GM19324 (cell line): ENCODE measurements around the gene ANKIB1.
"Not testable (repeated sequence)": the region's sequence is repeated elsewhere in the genome, so short reads cannot be mapped to it uniquely, and the experiment has no call there.

Source experiments
- ATAC-seq: cut with Tn5 transposase; IDR thresholded peaks from one replicate; pipeline ENCODE4 v1.9.1; 2021; ENCODE audit warnings: mild to moderate bottlenecking, moderate library complexity; ENCODE audit not compliant: unreplicated experiment, low FRiP score

Gene ANKIB1

DNA sequence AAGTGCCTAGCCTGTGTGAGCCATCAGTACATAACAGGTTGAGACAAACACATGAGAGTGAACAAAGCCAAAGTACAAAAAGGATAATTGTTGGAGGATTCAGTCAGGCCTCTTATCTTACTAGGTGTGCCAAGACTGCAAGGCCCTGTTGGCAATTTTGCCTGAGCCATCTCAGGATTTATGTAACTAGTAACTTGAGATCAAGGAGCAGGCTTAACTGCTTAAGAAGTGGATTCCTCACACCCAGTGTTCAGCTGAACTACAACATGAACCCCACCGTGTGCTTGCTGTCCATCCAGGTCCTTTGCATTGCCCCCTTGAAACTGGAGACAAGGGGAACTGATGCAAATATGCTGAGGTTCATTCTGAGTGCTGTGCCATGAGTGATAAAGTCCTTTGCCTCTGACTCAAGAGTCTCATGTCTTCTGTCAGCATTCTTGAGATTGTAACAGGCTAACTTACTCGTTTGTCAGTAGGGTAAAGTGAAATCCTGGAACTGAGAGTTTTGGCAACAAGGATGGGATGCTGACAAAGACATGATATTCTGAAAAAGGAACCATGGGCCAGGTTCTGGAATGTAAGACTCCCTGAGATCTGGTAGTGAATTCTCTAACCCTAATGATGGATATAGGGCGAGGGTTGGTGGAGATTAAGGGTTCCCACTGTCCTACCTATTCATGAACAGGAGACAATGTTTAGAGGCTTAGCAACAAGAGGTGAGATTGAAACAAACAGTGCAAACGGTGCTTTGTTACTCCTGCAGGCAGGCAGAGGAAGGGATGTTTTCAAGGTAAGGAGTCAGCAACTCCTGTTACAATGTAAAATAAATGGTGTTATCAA is 157.4 kb downstream of the ANKIB1 start:
- ATAC-seq = no peak

GRCh38 chr7:92403760-92404074 is 157.9 kb downstream of the ANKIB1 start:
- no peak for ATAC-seq

DNA sequence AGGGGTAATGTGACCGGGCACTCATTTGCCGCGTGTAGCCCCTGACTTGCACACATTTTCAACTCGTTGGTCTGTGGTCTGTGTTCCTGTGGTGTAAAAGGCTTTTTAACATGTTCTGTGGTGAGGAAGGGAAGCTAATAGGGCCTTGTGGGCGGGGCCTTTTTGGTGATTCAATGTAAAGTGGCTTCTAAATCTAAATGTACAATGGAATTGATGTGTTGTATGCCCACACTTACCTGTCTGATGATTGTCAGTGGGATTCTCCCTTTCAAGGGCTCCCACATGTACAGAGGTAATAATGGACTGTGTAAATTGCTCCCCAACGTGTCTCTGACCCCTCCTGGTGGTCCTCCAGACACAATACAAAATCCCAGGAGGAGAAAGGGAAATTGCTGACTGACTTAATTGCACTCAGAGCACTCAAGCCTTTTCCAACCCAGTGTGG is 158.4 kb downstream of the ANKIB1 start:
- ATAC-seq = no peak

DNA sequence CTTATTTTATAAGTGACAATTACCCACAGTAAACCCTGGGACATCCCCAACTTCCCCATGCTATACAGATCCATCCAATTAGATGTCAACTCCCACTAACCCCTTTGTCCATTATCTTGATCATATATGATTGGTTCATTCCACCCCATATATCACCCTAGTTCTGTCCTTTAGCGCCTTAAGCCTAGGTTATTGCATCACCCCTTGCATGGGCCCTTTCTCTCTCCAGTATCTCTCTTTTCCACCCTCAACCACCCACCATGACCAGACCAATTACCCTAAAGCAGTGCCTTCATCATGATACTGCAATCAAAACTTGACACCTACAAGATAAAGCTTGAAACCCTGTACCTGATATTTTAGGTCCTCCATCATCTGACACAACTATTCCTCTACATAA is 163.6 kb downstream of the ANKIB1 start:
- ATAC-seq = no peak

DNA sequence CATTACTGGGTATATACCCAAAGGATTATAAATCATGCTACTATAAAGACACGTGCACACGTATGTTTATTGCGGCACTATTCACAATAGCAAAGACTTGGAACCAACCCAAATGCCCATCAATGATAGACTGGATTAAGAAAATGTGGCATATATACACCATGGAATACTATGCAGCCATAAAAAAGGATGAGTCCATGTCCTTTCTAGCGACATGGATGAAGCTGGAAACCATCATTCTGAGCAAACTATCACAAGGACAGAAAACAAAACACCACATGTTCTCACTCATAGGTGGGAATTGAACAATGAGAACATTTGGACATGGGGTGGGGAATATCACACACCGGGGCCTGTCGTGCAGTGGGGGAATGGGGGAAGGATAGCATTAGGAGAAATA is 164.4 kb downstream of the ANKIB1 start:
- not testable (repeated sequence) for ATAC-seq

- no peak for ATAC-seq
These were observed 167.0 kb downstream of the ANKIB1 start for GRCh38 chr7:92412745-92413144.

GRCh38 chr7:92413550-92413949 is 167.8 kb downstream of the ANKIB1 start:
- no peak for ATAC-seq

- ATAC-seq = no peak
These were observed 169.5 kb downstream of the ANKIB1 start for GRCh38 chr7:92415225-92415624.

GRCh38 chr7:92417913-92418312 is 172.1 kb downstream of the ANKIB1 start:
- ATAC-seq = no peak

GRCh38 chr7:92421676-92422435 is 176.1 kb downstream of the ANKIB1 start:
- ATAC-seq = no peak

- no peak for ATAC-seq
These were observed 177.2 kb downstream of the ANKIB1 start for GRCh38 chr7:92422926-92423325.

- no peak for ATAC-seq
These were observed 177.9 kb downstream of the ANKIB1 start for GRCh38 chr7:92423710-92424131.

GRCh38 chr7:92425311-92425947 is 179.7 kb downstream of the ANKIB1 start:
- no peak for ATAC-seq

GRCh38 chr7:92427193-92427592 is 181.4 kb downstream of the ANKIB1 start:
- ATAC-seq = no peak

DNA sequence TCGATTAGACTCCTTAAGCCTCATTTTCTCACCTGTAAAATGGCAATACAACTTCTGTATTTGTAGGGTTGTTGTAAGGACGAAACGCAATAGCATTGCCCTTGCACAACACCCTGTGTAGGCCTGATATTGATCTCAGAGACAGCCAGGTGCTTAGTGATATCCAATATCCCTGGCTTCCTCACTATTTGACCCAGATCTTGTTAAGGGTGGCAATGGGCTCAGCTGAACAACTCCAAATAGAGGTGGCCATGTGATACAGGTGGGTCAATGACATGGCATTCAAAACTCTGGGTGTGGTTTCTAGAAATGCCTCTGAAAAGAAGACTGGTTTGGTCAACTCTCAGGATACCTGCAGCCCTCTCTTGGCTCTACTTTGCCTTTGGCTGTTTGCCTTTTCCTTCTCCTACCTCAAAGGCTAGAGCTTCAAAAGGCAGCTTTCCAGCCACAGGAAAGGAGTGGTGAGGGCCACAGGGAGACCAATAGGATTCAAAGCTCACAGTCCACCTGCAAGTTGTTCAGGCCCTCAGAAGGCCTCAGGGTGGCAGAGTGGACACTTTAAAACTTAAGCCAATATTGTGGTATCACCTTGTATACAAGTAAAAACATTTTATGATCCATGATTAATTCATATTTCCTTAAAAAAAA is 186.6 kb downstream of the ANKIB1 start:
- ATAC-seq = no peak

- ATAC-seq = no peak
These were observed 187.2 kb downstream of the ANKIB1 start for GRCh38 chr7:92433019-92433418.

- no peak for ATAC-seq
These were observed 189.8 kb downstream of the ANKIB1 start for GRCh38 chr7:92435542-92435941.

DNA sequence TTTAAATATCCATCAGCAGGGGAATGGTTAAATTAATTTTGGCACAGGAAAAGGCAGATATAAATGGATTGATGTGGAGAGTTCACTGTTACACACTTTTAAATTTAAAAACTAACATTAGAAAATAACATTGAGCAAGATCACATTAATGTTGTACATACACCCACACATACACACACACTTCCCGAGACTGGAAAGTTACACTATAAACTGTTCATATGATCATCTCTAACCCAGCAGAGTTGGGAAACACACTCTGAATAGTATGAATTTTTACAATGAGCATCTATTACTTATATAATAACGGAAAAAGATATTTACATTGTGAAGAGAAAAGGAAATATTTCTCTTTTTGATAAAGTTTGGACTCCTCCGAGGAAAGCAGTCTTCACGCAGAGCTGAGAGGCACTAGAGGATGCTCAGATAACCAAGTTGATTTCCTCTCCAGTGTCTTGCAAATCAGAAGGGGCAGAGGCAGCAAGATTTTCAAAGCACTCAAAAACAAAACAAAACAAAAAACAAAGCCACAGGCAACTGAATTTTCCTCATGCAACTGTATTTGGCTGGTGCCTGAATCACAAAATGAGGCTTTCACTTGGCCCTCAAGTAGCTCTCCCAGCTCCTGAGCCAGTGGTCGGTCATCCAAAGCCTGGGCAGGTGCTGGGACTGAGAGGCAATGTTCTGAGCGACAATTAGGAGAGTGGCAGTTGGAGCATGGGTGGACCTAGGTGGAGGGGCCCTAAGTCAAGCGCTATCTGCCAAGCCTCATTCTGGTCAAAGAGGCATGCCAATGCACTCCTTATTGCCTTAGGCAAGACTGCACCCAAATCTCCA is 191.1 kb downstream of the ANKIB1 start:
- no peak for ATAC-seq

DNA sequence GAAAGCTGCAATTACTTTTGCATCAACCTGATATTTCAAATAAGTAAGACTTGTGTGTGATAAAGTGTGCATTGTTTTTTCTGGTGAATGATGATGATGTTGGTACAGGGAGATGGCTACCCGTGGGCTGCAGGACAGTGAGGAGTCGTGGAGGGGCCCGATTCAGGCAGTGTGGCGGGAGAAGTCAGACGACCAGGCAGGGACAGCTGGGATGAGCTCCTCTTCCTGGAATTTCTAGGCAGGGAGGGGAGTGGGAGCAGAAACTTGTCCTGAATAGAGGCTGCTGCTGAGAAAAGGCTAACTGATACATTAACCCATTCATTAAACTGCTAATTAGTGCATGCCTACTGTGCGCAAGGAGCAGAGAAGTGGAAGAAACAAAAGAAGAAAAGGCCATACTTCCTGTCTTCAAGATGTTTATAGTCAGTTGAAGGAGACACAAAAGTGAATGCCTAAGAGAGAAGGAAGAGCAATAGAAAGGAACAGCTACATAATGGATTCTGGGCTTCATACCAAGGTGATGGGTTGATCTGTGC is 192.2 kb downstream of the ANKIB1 start:
- ATAC-seq = no peak

DNA sequence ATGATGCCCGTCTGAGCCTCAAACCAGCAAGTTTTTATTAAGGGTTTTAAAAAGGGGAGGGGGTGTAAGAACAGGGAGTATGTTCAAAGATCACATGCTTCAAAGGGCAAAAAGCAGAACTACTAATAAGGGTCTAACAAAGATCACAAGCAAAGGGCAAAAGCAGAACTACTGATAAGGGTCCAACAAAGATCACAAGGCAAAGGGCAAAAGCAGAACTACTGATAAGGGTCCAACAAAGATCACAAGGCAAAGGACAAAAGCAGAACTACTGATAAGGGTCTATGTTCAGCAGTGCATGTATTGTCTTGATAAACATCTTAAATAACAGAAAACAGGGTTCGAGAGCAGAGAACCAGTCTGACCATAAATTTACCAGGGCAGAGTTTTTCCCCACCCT is 196.9 kb downstream of the ANKIB1 start:
- not testable (repeated sequence) for ATAC-seq
